ENCODE results near the gene ZNF558. TPM values are rescaled to one million over a fixed set of nuclear protein-coding genes. Genes with fewer than 3 reads are reported as not detected.
A peak's percentile ranks its signal among the peaks of the same experiment; 100 is the strongest.

ZNF558 gene
- 16.2 and 30.2 TPM in 2 replicates for total RNA-seq (2014; rRNA removed; shearing (Covaris generic))

GRCh38 chr19:8832132-8833021, at the start of gene ZNF558, which contains the start of gene MBD3L1:
Gene ZNF558, minus strand, starts transcription at chr19:8832304. Its CDS starts 9,645 bp downstream, at chr19:8822659.
Gene MBD3L1, plus strand, starts transcription at chr19:8832377. Its CDS starts 10,302 bp downstream, at chr19:8842679.
- Histone ChIP-seq H3K4me3 (peak within 1 kb of the TSS; percentile 75), H3K9me3 (replicated peaks) (no peaks in the 10 kb centered on the region; the same call in 1 of the 2 replicates), H3K27ac (peak within 1 kb of the TSS; percentile 85), H3K36me3 (0 out of 2 replicates have a peak, but pooled peaks cover 6% of the 10 kb centered on the region), H3K27me3 (replicated peaks) (no peaks in the 10 kb centered on the region), H3K4me1 (replicated peaks) (no peaks in the 10 kb centered on the region)
- DNase-seq (ENCODE audit: low read depth in 1 of 2, low spot score in 2 of 2): peak; percentile 96 to 99

GRCh38 chr19:8881512-8881911, 49.4 kb upstream of the ZNF558 start:
- Histone ChIP-seq H3K27me3 (replicated peaks) (no peaks in the 10 kb centered on the region), H3K36me3 (no peaks in the 10 kb centered on the region)

GRCh38 chr19:8880868-8881488, 48.9 kb upstream of the ZNF558 start:
- Histone ChIP-seq H3K27ac (no peak overlapping the region), H3K4me1 (replicated peaks) (no peaks in the 10 kb centered on the region), H3K27me3 (replicated peaks) (no peaks in the 10 kb centered on the region), H3K36me3 (no peaks in the 10 kb centered on the region), H3K4me3 (no peak overlapping the region), H3K9me3 (replicated peaks) (no peaks in the 10 kb centered on the region; the same call in none of the 2 replicates)
- no peak for DNase-seq (ENCODE audit: low read depth in 1 of 2, low spot score in 2 of 2)

More at GRCh38 chr19:8881512-8881911, 49.4 kb upstream of the ZNF558 start:
- Histone ChIP-seq H3K9me3 (replicated peaks) (no peaks in the 10 kb centered on the region; the same call in none of the 2 replicates), H3K4me3 (no peak overlapping the region), H3K4me1 (replicated peaks) (no peaks in the 10 kb centered on the region), H3K27ac (no peak overlapping the region)
- DNase-seq (ENCODE audit: low read depth in 1 of 2, low spot score in 2 of 2): no peak

- Histone ChIP-seq H3K27me3 (replicated peaks) (no peaks in the 10 kb centered on the region), H3K36me3 (no peaks in the 10 kb centered on the region), H3K27ac (no peak overlapping the region), H3K9me3 (replicated peaks) (no peaks in the 10 kb centered on the region), H3K4me1 (replicated peaks) (no peaks in the 10 kb centered on the region), H3K4me3 (no peak overlapping the region)
- no peak for DNase-seq (ENCODE audit: low read depth in 1 of 2, low spot score in 2 of 2)
These were observed 46.0 kb upstream of the ZNF558 start for GRCh38 chr19:8877854-8878705.

GRCh38 chr19:8866344-8866743, 34.2 kb upstream of the ZNF558 start:
- Histone ChIP-seq H3K27ac (no peak overlapping the region), H3K4me3 (no peak overlapping the region), H3K4me1 (replicated peaks) (no peaks in the 10 kb centered on the region), H3K27me3 (replicated peaks) (no peaks in the 10 kb centered on the region), H3K36me3 (no peaks in the 10 kb centered on the region), H3K9me3 (replicated peaks) (no peaks in the 10 kb centered on the region; the same call in 1 of the 2 replicates)
- no peak for DNase-seq (ENCODE audit: low read depth in 1 of 2, low spot score in 2 of 2)

- no peaks in the 10 kb centered on the region for H3K9me3 ChIP-seq (replicated peaks)
- no peak overlapping the region for H3K4me3 ChIP-seq
- H3K27ac ChIP-seq: no peak overlapping the region
- no peaks in the 10 kb centered on the region for H3K4me1 ChIP-seq (replicated peaks)
- H3K36me3 ChIP-seq: no peaks in the 10 kb centered on the region
- H3K27me3 ChIP-seq (replicated peaks): no peaks in the 10 kb centered on the region; the same call in 1 of the 2 replicates
- DNase-seq (ENCODE audit: low read depth in 1 of 2, low spot score in 2 of 2): no peak
These were observed 26.2 kb upstream of the ZNF558 start for GRCh38 chr19:8858260-8858659.

- H3K4me1 ChIP-seq (replicated peaks): no peaks in the 10 kb centered on the region
- no peak overlapping the region for H3K27ac ChIP-seq
- no peaks in the 10 kb centered on the region for H3K36me3 ChIP-seq
- H3K4me3 ChIP-seq: no peak overlapping the region
- DNase-seq (ENCODE audit: low read depth in 1 of 2, low spot score in 2 of 2): no peak
- H3K9me3 ChIP-seq (replicated peaks): no peaks in the 10 kb centered on the region
- no peaks in the 10 kb centered on the region for H3K27me3 ChIP-seq (replicated peaks)
These were observed 18.4 kb upstream of the ZNF558 start for GRCh38 chr19:8850488-8850887.

- no peaks in the 10 kb centered on the region for H3K4me1 ChIP-seq (replicated peaks)
- H3K36me3 ChIP-seq: no peaks in the 10 kb centered on the region
- no peak for DNase-seq (ENCODE audit: low read depth in 1 of 2, low spot score in 2 of 2)
- H3K27me3 ChIP-seq (replicated peaks): no peaks in the 10 kb centered on the region
- no peak overlapping the region for H3K4me3 ChIP-seq
- no peak overlapping the region for H3K27ac ChIP-seq
- no peaks in the 10 kb centered on the region for H3K9me3 ChIP-seq (replicated peaks)
These were observed 17.1 kb upstream of the ZNF558 start for GRCh38 chr19:8849232-8849631.

GRCh38 chr19:8846819-8847218, 14.7 kb upstream of the ZNF558 start:
- Histone ChIP-seq H3K4me3 (no peak overlapping the region), H3K36me3 (no peaks in the 10 kb centered on the region), H3K27me3 (replicated peaks) (no peaks in the 10 kb centered on the region), H3K9me3 (replicated peaks) (no peaks in the 10 kb centered on the region), H3K4me1 (replicated peaks) (no peaks in the 10 kb centered on the region), H3K27ac (no peak overlapping the region)
- no peak for DNase-seq (ENCODE audit: low read depth in 1 of 2, low spot score in 2 of 2)

- no peaks in the 10 kb centered on the region for H3K36me3 ChIP-seq
These were observed 8.6 kb upstream of the ZNF558 start for GRCh38 chr19:8840708-8841107.

GRCh38 chr19:8835877-8836276, 3.8 kb upstream of the ZNF558 start:
- 0 out of 2 replicates have a peak, but pooled peaks cover 6% of the 10 kb centered on the region for H3K36me3 ChIP-seq
- no peak for DNase-seq (ENCODE audit: low read depth in 1 of 2, low spot score in 2 of 2)
- H3K27me3 ChIP-seq (replicated peaks): peaks cover 5% of the 10 kb centered on the region; the same call in 1 of the 2 replicates
- H3K4me3 ChIP-seq: no peak overlapping the region
- no peaks in the 10 kb centered on the region for H3K4me1 ChIP-seq (replicated peaks)
- H3K9me3 ChIP-seq (replicated peaks): no peaks in the 10 kb centered on the region; the same call in 1 of the 2 replicates
- H3K27ac ChIP-seq: no peak overlapping the region

More at GRCh38 chr19:8840708-8841107, 8.6 kb upstream of the ZNF558 start:
- H3K27ac ChIP-seq: no peak overlapping the region
- H3K4me3 ChIP-seq: no peak overlapping the region
- H3K9me3 ChIP-seq (replicated peaks): no peaks in the 10 kb centered on the region
- H3K4me1 ChIP-seq (replicated peaks): no peaks in the 10 kb centered on the region
- no peak for DNase-seq (ENCODE audit: low read depth in 1 of 2, low spot score in 2 of 2)
- H3K27me3 ChIP-seq (replicated peaks): peaks cover 5% of the 10 kb centered on the region; the same call in 1 of the 2 replicates

GRCh38 chr19:8835446-8835845, 3.3 kb upstream of the ZNF558 start:
- Histone ChIP-seq H3K36me3 (0 out of 2 replicates have a peak, but pooled peaks cover 6% of the 10 kb centered on the region), H3K27ac (no peak overlapping the region), H3K4me1 (replicated peaks) (no peaks in the 10 kb centered on the region), H3K27me3 (replicated peaks) (peaks cover 2% of the 10 kb centered on the region; the same call in 1 of the 2 replicates), H3K4me3 (no peak overlapping the region), H3K9me3 (replicated peaks) (no peaks in the 10 kb centered on the region; the same call in 1 of the 2 replicates)
- no peak for DNase-seq (ENCODE audit: low read depth in 1 of 2, low spot score in 2 of 2)

GRCh38 chr19:8831832-8832131, 322 bp downstream of the ZNF558 start:
- Histone ChIP-seq H3K36me3 (0 out of 2 replicates have a peak, but pooled peaks cover 6% of the 10 kb centered on the region), H3K9me3 (replicated peaks) (no peaks in the 10 kb centered on the region; the same call in 1 of the 2 replicates), H3K27ac (peak overlapping the region; percentile 85), H3K4me3 (peak overlapping the region; percentile 75), H3K27me3 (replicated peaks) (no peaks in the 10 kb centered on the region), H3K4me1 (replicated peaks) (no peaks in the 10 kb centered on the region)
- DNase-seq (ENCODE audit: low read depth in 1 of 2, low spot score in 2 of 2): no peak
